GM19239 (cell line): ENCODE measurements around the gene LINC00305.

ENCODE experiments used
- DNase-seq: peaks from one replicate; pipeline ENCODE4 v3.0.0; 2011; ENCODE audit warnings: low spot score; ENCODE audit not compliant: insufficient read length
- FAIRE-seq: peaks from 2 replicates; lab custom pipeline; 2011; peaks lifted over from hg19 to GRCh38; lab: Jason Lieb, UNC

LINC00305 gene

GRCh38 chr18:64042728-64043358 is 106.0 kb downstream of the LINC00305 start:
- FAIRE-seq (no peak), DNase-seq (no peak)

GRCh38 chr18:64037812-64038414 is 111.0 kb downstream of the LINC00305 start:
- FAIRE-seq, result peak; percentile 86

GRCh38 chr18:64032312-64032711 is 116.6 kb downstream of the LINC00305 start:
- DNase-seq (no peak), FAIRE-seq (no peak)

More at GRCh38 chr18:64037812-64038414, 111.0 kb downstream of the LINC00305 start:
- peak; percentile 27 for DNase-seq

GRCh38 chr18:64031411-64031810 is 117.5 kb downstream of the LINC00305 start:
- DNase-seq (no peak), FAIRE-seq (no peak)
